Activated naive CD4-positive, alpha-beta T cell treated with Interleukin-2 at 50 U/mL for 16 hours (primary cell): ENCODE results near the gene TAGLN2.

Experiments
- DNase-seq: peaks from one replicate; pipeline ENCODE4 v3.0.0-alpha.2; 2020

TAGLN2 gene

DNA sequence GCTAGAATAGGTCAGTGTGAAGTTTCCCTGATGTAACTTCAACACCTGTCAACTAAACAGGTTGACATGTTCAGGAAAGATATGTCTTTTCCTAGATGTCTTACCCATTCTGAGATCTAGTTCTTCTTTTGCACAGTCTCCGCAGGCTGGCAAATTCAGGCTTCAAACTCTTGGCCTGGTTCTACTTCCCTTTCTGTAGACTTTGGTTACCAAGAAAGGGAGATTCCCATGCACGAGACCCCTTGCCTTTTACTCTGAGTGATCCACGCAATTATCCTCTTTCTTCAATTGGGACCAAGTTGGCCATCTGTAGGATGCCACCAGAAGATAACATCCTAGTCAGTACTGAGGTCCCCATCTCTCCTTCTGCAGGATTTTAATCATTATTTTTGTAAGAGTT lies 27.3 kb downstream of the TAGLN2 start:
- DNase-seq, result no peak

DNA sequence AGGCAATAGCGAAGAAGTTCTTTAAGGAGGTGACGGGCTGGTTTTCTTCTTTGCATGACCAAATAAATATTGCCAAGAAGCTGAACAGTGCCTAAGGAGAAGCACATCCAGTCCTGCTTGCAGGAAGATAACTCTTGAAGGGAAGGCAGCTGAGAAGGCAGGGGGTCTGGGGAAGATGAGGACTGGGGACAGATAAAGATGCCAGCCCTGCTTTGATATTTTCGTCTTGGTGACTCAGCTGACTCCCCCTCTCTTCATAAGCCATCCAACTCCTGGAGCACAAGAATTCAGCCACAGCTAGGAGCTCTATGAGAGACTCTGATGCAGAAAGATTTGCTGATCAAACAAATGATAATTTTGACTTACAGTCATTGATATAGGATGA lies 28.8 kb downstream of the TAGLN2 start:
- no peak for DNase-seq

DNA sequence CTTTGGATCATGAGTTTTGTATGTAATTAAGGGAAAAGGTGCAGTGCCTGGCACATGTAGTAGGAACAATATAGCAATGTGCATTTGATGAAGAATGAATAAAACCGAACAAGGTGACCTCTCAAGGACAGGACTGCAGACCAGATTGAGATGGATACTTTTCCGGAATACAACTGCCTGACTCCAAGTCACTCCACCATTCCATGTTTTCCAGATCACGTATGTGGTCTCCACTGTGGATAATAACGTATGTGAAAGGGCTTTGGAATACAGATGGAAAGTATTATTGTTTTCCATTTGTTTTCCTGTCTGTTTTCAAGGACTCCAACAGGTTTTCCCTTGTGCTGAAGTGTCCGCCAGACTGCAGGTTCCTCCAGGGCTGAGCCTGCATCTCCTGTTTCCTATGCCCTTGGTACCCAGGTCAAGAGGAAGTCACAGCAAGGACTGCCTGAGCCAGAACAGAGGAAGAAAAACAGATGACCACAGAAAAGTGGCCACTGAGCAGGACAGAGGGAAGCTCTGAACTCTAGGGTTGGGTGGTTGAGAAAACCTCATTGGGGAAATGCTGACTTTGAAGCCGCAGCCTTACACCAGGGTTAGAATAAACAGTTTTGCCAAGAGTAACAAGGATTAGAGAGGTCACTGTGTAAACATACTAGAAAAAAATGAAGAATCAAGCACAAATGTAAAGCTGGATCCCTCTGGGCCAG lies 29.3 kb downstream of the TAGLN2 start:
- no peak for DNase-seq

DNA sequence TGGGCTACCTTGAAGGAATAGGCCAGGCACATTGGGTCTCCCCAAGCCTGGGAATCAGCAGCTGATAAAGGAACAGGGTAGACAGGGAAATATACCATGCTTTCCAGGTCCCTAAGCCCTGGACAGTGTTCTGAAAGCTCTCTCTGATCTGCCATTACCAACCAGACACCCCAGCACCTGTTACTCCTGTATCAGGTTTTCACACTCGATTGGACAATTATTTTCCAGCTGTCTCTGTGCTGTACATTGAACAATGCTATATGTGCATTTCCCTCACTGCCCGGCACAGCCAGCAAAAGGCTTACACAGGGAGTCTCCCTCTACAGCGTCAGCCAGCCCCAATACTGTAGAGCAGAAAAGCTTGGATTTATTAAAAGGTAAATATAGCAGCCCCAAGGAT lies 30.0 kb downstream of the TAGLN2 start:
- no peak for DNase-seq

DNA sequence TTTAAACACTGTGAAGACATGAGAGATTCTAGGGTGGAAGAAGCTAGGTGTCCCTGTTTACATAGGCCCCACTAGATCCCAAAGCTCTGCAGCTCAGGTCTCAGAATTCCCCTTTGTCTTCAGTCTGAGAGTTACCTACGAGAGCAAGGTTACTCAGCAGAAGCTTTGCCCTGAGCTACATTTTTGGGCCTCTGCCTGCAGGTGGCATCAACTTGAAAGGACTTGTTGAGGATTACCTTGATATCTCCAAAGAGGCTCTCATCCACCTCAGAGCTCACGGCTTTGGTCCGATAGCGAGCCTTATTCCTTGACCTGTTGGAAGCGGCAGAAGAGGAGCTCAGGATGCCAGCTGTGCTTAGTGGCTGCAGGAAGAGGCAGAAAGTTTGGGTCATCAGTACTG lies 32.4 kb downstream of the TAGLN2 start:
- DNase-seq, result no peak

DNA sequence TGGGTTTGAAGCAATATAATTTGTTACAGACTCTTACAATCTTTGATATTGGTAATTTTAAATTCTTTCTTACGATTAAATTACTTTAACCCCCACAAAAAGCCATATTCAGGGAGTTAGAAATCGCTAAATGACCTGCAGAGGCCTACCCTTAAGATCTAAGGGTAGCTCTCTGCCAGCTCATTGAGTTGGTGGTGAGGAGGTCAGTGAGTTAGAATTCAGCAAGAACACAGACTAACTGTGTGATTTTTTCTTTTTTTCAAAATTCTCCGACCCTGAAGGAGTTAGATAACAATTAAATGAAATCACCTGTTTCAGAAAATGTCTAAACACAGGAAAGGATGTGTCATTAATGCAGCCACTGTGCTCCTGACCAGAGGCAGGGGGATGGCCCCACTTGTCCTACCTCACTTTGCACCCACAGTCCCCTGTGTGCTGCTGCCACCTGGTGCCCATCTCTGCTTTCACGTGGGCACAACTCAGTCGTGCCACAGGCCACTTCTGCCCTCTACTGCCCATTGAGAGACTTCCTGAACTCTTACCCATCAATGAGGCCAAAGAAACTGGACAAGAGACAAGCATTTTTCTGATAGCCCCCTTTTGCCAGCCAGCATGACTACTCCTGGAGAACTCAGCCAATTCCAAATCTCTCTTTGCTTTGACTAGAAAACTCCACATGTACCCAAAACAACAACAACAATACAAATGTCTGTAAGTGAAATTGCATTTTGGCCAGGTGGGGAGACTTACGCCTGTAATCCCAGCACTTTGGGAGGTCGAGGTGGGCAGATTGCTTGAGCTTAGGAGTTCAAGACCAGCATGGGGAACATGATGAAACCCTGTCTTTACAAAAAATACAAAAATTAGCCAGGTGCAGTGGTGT lies 33.8 kb downstream of the TAGLN2 start:
- peak; percentile 79 for DNase-seq

DNA sequence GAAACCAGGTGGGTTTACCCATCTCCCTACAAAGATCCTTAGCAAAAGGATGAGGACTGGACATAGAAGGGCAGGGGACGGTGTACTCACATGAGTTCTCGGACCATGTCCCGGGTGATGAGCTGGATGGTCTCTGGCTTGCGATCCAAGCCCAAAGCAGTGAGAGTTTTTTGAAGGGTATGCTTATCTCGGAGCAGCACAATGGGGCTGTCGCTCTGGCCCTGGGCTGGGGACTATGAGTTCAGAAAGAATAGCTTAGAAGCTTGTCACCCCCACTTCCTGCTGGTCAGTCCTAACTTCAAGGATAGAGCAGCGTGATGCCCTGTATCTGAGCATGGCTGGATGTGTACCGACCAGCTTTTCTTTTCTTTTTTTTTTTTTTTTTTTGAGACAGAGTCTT lies 34.9 kb downstream of the TAGLN2 start:
- no peak for DNase-seq

DNA sequence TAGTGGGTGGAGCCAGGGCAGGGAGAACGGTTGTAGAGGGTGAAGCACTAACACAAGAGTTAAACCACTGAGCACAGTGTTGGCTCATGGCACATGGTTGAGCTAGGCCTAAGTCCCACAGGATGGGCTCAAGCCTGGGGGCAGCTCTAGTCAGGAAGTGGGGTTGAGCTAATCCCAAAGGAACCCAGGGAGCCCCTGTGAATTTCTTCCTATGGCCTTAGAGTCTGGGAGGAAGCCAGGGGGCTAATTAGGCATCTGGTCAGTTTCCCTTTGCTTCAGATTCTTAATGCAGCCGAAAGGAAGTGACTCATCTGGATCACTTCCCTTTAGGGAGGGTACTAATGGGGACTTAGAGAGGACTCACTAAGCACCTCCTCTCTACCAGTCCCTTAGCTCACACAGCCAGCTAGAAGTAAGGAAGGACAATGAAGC lies 35.5 kb downstream of the TAGLN2 start:
- DNase-seq, result no peak

DNA sequence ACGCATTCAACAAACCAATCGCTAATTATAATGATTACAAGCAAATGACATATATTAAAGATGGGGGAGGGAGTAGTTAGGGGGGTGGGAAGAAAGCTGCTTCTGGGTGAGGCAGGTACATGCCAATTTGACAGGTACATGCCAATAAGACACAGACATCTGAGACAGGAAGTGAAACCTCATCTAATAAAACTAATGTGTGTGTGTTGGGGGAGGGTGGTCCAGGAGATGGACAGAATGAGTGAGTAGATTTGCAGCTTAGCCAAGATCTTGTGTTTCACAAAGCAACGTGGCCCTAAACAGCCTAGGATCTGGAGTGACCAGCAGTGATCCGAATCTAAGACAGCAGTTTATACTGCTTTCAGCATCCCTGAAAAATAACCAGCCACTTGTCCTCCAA lies 36.1 kb downstream of the TAGLN2 start:
- DNase-seq, result no peak

DNA sequence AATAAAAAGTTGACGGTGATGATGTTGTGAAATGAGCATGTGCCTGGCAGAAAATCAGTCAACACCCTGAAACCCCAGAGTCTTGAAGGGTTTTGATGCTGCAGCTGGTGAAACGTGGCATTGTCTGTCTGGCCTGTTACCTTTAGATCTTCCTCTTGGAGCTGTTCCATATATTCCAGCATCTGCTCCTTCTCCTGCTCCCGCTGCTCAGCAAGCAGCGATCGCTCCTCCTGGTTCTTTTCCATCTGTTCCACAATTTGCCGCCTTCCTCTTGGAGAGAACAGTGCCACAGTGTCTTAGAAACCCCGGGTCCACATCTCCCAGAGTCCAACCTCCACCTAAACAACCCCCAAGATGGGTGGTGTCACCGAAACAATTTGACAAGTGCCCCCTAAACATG lies 41.0 kb downstream of the TAGLN2 start:
- no peak for DNase-seq

DNA sequence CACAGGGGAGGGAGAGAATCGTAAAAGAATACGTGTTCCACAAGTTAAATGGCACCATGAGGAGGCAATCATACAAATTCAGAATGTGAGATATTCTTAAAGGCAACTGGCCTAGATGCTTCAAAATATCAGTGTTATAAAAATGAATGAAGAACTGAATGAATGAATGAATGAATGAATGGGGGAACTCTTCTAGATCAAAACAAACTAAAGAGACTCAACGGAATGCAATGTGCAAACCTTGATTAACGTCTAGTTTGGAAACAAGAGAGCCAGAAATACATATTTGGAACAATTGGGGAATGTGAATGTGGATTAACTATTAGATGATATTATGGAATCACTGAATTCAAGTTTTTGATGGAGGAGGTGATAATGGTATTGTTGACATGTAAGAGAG lies 42.2 kb downstream of the TAGLN2 start:
- no peak for DNase-seq

DNA sequence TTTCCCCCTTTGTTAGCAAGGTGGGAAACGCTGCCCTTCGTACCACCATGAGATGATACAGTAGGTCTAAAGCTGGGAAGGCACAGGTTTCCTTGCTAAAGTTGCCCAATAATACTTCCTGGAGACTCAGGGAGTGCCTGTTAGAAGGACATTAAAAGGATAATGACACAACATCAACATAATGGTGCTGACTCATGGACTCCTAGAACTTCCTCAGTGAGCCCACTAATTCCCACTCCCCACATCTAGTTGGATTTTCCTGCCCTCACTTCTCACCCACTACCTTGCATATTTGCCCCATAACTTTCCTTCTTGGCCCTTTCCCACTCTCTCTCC lies 42.8 kb downstream of the TAGLN2 start:
- DNase-seq, result no peak

DNA sequence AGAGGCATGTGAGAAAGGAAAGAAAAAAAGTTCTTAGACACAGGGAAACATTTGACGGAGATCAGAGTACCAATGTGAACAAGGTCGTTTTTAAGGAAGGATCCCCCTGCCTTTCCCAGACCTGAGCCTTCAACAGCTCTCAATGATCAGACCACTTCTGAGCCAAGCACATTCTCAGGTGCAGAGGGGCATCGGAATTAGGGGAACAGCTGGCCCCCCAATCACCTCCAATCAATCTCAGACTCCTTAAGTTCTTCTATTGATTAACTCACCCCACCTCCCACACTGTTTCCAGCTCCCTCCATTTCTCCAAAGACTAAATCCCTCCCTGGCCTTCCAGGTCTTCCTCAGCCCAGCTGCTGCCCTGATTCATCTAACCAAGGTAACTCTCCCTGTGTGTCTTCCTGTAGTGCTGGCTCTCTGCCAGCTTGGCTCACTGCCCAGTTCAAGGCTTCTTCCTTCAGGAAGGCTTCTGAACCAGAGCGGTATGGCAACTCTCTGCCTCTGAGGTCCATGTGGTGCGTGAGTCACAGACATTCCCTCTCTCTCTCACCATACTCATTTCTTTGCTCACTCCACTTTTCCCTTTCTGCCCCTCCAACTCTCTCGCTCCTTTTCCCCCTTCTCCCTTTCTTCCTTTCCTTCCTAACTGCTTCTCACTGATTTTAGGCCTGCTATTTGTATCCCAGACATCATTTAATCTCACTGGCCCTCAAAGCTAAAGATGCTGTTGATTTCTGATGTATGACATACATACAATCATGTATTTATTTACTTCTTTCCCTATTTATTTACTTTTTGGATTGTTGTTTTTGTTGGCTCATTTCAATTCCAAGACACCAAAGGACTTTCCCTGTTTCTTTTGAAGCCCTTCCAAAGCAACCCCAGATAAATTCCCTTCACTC lies 43.4 kb downstream of the TAGLN2 start:
- DNase-seq, result peak; percentile 24

DNA sequence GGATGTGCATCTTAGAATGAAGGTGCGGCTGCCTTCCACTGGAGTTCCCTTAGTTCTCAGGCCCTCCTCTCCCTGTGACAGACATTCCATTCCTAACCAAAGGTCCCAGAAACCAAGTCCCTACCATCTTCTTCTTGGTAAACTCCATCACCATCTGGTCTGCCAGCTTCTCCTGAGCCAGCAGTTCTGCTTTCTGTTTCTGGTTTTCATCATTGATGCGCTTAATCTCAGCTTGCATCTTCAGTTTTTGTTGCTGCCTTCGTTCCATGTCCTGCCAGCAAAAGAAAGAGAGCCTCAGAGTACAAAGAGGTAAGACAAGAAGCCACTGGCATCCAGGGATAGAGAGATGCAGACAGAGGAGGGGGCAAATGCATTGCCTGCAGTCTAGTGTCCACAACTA lies 44.9 kb downstream of the TAGLN2 start:
- no peak for DNase-seq

DNA sequence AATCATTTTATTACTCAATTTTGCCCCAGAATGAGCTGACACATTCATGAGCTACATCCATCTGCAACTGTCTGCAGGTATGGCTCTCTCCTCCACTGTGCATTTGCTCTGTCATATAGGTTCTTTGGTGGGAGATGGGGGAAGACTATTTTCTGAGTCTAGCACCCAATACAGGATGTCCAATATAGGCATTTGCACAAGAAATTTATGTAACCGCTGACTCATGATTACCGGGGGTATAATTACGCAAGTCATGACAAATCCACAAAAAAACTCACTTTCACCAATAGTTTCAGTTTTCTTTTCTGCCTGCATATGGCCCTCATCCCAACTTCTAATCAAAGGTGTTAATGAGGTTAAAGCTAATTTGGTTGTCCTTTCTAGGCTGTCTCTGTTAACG lies 45.3 kb downstream of the TAGLN2 start:
- DNase-seq, result no peak

DNA sequence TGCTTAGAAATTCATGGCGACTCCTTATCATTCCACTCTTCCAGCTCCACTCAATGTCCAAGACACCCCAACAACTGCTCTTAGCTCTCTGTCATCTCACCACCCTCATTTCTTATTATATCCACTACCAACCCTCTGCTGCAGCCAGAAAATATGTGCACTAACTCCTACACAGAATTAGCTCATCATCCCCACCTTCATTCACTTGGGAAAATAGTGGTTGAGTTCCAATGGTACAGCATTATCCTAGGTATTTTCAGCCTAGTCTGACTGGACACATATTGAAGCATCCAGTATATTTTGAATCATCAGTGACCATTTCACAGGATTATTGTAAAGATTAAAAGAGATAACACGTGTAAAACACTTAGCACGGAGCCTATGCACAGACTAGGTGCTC lies 46.2 kb downstream of the TAGLN2 start:
- DNase-seq, result no peak

DNA sequence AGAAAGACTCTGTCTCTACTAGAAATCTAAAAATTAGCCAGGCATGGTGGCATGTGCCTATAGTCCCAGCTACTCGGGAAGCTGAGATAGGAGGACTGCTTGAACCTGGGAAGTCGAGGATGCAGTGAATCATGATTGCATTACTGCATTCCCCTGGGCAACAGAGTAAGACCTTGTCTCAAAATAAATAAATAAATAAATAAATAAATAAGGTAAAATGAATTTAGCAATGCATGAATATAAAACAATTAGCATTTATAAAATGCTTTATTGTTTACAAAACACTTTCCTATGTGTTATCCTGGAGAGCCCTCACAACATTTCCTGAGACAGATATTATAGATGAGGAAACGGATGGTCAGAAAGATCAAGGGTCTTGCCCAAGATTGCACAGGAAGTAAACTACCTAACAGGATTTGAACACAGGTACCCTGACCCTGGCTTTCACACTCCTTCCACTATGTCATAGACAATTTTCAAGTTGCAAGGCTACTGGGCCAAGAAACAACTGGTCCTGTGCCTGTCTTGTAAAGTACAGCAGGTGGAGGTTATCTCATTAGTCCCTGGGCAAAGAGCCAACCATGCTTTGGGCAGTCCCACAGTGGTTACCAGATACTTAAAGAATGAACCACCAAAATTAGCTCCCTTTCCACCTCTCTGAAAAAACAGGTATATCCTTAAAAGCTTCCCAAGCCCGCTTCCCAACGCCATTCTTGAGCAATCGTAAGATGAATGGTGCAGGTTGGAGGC lies 47.4 kb downstream of the TAGLN2 start:
- DNase-seq, result no peak

DNA sequence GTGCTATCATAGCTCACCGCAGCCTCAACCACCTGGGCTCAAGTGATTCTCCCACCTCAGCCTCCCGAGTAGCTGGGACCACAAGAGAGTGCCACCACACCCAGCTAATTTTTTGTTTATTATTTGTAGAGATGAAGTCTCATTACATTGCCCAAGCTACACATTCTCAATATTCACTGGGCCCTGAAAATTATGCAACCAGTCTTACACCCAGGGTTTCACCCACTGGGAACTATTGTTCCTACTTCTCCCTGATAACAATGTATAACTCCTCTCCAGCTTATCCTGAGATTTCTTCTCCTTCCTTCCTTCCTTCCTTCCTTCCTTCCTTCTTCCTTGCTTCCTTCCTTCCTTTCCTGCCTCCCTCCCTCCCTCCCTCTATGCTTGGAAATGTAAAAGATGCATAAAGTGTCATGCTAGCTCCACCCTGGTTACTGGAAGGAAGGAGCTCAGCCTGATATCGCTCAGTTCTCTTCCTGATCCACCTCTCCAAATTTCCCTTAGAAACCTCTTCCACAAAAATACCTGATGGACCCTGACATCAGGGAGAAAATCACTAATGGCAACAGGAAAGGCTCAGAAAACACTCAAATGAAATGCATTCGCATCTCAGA lies 51.7 kb downstream of the TAGLN2 start:
- DNase-seq, result no peak

DNA sequence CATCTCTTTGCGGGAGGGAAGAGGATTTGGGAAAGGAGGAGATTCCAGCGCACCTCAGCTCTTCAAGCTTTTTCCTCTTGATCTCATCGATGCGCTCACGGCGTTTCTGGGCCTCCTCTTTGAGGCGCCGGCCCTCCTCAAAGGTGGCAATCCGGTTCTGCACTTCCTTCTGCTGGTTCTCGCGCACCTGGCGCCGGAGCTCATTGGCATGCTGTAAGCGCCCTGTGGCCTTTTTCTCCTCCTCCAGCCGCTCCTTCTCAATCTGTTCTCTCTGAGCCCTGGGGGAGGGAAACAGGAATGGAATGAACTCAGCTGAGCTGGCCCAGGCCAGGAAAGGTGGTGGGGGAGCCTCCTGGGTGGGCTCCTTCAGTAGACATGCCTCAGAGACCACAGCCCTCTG lies 52.4 kb downstream of the TAGLN2 start:
- DNase-seq, result no peak

DNA sequence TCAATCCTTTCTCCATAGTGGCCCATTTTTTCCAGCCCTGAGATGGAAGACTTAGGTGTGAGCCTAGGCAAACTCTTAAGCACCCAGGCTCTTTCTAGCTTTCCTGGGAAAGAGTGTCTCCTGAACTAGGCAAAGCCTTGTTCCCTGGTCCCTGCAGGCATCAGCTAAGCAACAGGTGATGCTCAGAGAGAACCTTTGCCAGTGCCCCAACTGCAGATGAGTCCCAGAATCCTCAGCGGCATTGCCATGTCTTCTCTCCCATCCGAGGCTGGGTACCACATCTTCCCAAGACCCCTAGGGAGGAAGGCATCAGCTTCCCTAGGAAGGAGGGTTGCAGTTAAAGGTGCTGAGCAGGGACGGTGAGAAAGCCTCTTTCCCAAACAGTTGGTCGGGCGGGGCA lies 54.6 kb downstream of the TAGLN2 start:
- no peak for DNase-seq

DNA sequence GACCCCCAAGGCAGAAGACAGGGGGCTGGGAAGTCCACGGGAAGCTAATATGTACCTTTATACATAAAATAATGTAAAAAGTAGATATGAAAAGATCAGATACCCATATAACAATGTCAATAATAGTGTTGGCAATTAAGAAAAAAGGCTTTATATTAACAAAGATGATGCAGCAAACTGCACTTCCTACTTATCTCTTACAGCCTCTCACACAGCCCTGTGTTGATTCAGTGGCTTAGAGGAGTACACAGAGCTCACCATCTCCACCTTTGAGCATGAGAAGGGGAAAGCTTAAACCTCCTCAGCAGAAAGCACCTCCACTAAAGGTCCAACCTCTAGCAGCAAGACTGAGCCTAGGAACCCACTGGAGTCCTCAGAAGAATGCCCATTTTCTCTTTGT lies 55.7 kb downstream of the TAGLN2 start:
- no peak for DNase-seq

DNA sequence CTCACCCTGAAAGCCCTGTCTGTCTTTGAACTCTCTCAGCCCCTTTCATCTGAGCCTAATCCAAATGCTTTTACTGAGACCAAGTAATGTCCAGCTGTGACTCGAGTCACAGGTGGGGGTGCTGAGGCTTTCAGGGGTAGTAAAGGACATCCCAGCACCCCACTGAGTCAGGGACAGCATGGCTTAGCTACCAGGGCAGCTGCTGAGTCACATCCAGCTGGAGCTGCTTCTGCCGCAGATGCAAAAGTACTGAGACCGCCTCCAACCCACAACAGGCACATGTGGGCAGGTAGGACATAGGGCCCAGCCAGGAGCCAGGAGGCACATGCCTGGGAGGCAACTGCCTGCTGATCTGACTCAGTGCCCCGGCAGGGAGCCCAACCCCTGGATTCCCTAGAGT lies 56.1 kb downstream of the TAGLN2 start:
- peak; percentile 13 for DNase-seq
